HG03469 (cell line): Measurements from ENCODE around the gene HCLS1.
A peak's percentile ranks its signal among the peaks of the same experiment; 100 is the strongest.
"Not testable (repeated sequence)": the region's sequence is repeated elsewhere in the genome, so short reads cannot be mapped to it uniquely, and the experiment has no call there.

Experiments used
- ATAC-seq: cut with Tn5 transposase; IDR thresholded peaks from one replicate; pipeline ENCODE4 v1.9.1; 2021; ENCODE audit warnings: mild to moderate bottlenecking, moderate library complexity, moderate number of reproducible peaks; ENCODE audit not compliant: unreplicated experiment

HCLS1 gene

GRCh38 chr3:121660356-121661171 lies at the start of gene HCLS1:
HCLS1 (minus strand) TSS chr3:121660903; CDS start chr3:121658347, 2,556 bp downstream.
- ATAC-seq, result peak; percentile 75

- no peak for ATAC-seq
Measured at GRCh38 chr3:121710347-121710746, 49.6 kb upstream of the HCLS1 start.

GRCh38 chr3:121707531-121708273 lies 47.0 kb upstream of the HCLS1 start:
- ATAC-seq, result no peak

- no peak for ATAC-seq
Measured at GRCh38 chr3:121705541-121705940, 44.8 kb upstream of the HCLS1 start.

GRCh38 chr3:121703973-121704372 lies 43.3 kb upstream of the HCLS1 start:
- no peak for ATAC-seq

GRCh38 chr3:121698901-121699300 lies 38.2 kb upstream of the HCLS1 start:
- ATAC-seq, result no peak

- ATAC-seq, result no peak
Measured at GRCh38 chr3:121698476-121698875, 37.8 kb upstream of the HCLS1 start.

- no peak for ATAC-seq
Measured at GRCh38 chr3:121696186-121696585, 35.5 kb upstream of the HCLS1 start.

GRCh38 chr3:121692010-121692699 lies 31.5 kb upstream of the HCLS1 start:
- ATAC-seq, result no peak

GRCh38 chr3:121690777-121691405 lies 30.2 kb upstream of the HCLS1 start:
- ATAC-seq, result peak; percentile 85

- not testable (repeated sequence) for ATAC-seq
Measured at GRCh38 chr3:121688747-121689146, 28.0 kb upstream of the HCLS1 start.

GRCh38 chr3:121681792-121682191 lies 21.1 kb upstream of the HCLS1 start:
- ATAC-seq, result no peak

- no peak for ATAC-seq
Measured at GRCh38 chr3:121677141-121677540, 16.4 kb upstream of the HCLS1 start.

- no peak for ATAC-seq
Measured at GRCh38 chr3:121670676-121671075, 10.0 kb upstream of the HCLS1 start.

GRCh38 chr3:121667333-121667732 lies 6.6 kb upstream of the HCLS1 start:
- no peak for ATAC-seq

GRCh38 chr3:121665488-121665887 lies 4.8 kb upstream of the HCLS1 start:
- ATAC-seq, result no peak

GRCh38 chr3:121663171-121663847 lies 2.6 kb upstream of the HCLS1 start:
- ATAC-seq, result no peak

- ATAC-seq, result no peak
Measured at GRCh38 chr3:121662742-121663141, 2.0 kb upstream of the HCLS1 start.

- no peak for ATAC-seq
Measured at GRCh38 chr3:121661376-121661775, 673 bp upstream of the HCLS1 start.

- no peak for ATAC-seq
Measured at GRCh38 chr3:121659586-121659985, 1.1 kb downstream of the HCLS1 start.
